HCT116 (cell line): ENCODE results near the gene GJD3.

Experiments
- CBX3 ChIP-seq: IDR thresholded peaks from 2 replicates; pipeline ENCODE4 v1.6.1; 2012; ENCODE audit warnings: low read depth
- CEBPB ChIP-seq: IDR thresholded peaks from 2 replicates; pipeline ENCODE4 v1.6.1; 2012; ENCODE audit warnings: low read depth
- EZH2phosphoT487 ChIP-seq: fragments of 200-600 bp; IDR thresholded peaks from 2 replicates; pipeline ENCODE4 v1.6.1; 2018; ENCODE audit warnings: antibody characterized with exemption, borderline replicate concordance
- JUND ChIP-seq: IDR thresholded peaks from 2 replicates; pipeline ENCODE4 v1.6.1; 2012
- POLR2A ChIP-seq: IDR thresholded peaks from 2 replicates; pipeline ENCODE4 v1.7.0; 2011; ENCODE audit warnings: borderline replicate concordance; ENCODE audit not compliant: insufficient read depth, insufficient read length; ENCODE audit errors: extremely low read depth
- POLR2AphosphoS5 ChIP-seq: IDR thresholded peaks from 2 replicates; pipeline ENCODE4 v1.6.1; 2011; ENCODE audit warnings: mild to moderate bottlenecking, low read depth, low read length, moderate library complexity
- SP1 ChIP-seq: IDR thresholded peaks from 2 replicates; pipeline ENCODE4 v1.6.1; 2012; ENCODE audit warnings: low read depth
- SRF ChIP-seq: IDR thresholded peaks from 2 replicates; pipeline ENCODE4 v1.6.1; 2012; ENCODE audit warnings: low read depth
- YY1 ChIP-seq: IDR thresholded peaks from 2 replicates; pipeline ENCODE4 v1.6.1; 2011; ENCODE audit warnings: low read length, low read depth, moderate library complexity, mild to moderate bottlenecking; ENCODE audit not compliant: insufficient replicate concordance; ENCODE audit errors: extremely low read depth
- ZBTB33 ChIP-seq: IDR thresholded peaks from 2 replicates; pipeline ENCODE4 v1.6.1; 2011; ENCODE audit warnings: mild to moderate bottlenecking, low read length, moderate library complexity; ENCODE audit not compliant: insufficient replicate concordance; ENCODE audit errors: extremely low read depth
- TF ChIP-seq, protein P1 (sequence below): IDR thresholded peaks from 2 replicates; pipeline ENCODE4 v1.6.1; 2012
- TF ChIP-seq, protein P2 (sequence below), 3 experiments: fragments of 200-600 bp in 1 of 3; sonication (generic) in 1 of 3; IDR thresholded peaks in 2 of 3; conservative IDR thresholded peaks in 1 of 3; 2 replicates each; pipeline ENCODE4 v1.5.1; 2012 to 2017; ENCODE audit warnings: low read depth in 2 of 3, low read length in 2 of 3, antibody characterized with exemption in 1 of 3, borderline replicate concordance in 1 of 3, control low read depth in 1 of 3, mild to moderate bottlenecking in 1 of 3, mixed read lengths in 1 of 3, mixed run types in 1 of 3, moderate library complexity in 1 of 3; ENCODE audit not compliant: insufficient read depth in 1 of 3
- TF ChIP-seq, protein P3 (sequence below): IDR thresholded peaks from 2 replicates; pipeline ENCODE4 v1.6.1; 2012; ENCODE audit warnings: low read depth

DNA sequence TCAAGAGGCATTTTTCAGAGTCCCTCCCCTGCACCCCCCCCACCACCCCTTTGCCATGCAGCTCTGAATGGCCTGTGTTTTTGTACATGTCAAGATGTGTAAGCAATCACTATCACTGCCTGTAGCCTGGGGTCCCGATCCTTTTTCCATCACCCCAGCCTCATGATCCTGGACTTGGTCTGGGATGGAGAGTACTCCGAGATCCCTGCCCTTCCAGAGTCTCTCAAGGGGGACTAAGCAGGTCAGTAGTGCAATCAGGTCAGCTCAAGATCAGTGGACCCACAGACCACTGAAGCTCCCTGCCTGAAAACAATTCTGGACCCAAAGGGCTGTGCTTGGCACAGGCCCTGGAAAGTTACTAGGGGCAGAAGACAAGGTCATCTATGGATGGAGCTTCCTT, 7.5 kb upstream of the GJD3 start:
- TF ChIP-seq POLR2AphosphoS5 = no peak
- TF ChIP-seq, protein P1, sequence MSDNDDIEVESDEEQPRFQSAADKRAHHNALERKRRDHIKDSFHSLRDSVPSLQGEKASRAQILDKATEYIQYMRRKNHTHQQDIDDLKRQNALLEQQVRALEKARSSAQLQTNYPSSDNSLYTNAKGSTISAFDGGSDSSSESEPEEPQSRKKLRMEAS = no peak
- no peak for TF ChIP-seq EZH2phosphoT487
- TF ChIP-seq, protein P2, sequence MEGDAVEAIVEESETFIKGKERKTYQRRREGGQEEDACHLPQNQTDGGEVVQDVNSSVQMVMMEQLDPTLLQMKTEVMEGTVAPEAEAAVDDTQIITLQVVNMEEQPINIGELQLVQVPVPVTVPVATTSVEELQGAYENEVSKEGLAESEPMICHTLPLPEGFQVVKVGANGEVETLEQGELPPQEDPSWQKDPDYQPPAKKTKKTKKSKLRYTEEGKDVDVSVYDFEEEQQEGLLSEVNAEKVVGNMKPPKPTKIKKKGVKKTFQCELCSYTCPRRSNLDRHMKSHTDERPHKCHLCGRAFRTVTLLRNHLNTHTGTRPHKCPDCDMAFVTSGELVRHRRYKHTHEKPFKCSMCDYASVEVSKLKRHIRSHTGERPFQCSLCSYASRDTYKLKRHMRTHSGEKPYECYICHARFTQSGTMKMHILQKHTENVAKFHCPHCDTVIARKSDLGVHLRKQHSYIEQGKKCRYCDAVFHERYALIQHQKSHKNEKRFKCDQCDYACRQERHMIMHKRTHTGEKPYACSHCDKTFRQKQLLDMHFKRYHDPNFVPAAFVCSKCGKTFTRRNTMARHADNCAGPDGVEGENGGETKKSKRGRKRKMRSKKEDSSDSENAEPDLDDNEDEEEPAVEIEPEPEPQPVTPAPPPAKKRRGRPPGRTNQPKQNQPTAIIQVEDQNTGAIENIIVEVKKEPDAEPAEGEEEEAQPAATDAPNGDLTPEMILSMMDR (IDR thresholded peaks at IDR 0.05 in 2 of 3, conservative IDR thresholded peaks at IDR 0.05 in 1 of 3; ENCODE audit: borderline replicate concordance in 1 of 3, insufficient read depth in 1 of 3, low read depth in 2 of 3, low read length in 2 of 3) = no peak
- TF ChIP-seq, protein P3, sequence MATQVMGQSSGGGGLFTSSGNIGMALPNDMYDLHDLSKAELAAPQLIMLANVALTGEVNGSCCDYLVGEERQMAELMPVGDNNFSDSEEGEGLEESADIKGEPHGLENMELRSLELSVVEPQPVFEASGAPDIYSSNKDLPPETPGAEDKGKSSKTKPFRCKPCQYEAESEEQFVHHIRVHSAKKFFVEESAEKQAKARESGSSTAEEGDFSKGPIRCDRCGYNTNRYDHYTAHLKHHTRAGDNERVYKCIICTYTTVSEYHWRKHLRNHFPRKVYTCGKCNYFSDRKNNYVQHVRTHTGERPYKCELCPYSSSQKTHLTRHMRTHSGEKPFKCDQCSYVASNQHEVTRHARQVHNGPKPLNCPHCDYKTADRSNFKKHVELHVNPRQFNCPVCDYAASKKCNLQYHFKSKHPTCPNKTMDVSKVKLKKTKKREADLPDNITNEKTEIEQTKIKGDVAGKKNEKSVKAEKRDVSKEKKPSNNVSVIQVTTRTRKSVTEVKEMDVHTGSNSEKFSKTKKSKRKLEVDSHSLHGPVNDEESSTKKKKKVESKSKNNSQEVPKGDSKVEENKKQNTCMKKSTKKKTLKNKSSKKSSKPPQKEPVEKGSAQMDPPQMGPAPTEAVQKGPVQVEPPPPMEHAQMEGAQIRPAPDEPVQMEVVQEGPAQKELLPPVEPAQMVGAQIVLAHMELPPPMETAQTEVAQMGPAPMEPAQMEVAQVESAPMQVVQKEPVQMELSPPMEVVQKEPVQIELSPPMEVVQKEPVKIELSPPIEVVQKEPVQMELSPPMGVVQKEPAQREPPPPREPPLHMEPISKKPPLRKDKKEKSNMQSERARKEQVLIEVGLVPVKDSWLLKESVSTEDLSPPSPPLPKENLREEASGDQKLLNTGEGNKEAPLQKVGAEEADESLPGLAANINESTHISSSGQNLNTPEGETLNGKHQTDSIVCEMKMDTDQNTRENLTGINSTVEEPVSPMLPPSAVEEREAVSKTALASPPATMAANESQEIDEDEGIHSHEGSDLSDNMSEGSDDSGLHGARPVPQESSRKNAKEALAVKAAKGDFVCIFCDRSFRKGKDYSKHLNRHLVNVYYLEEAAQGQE = no peak
- TF ChIP-seq CEBPB = no peak
- TF ChIP-seq POLR2A = no peak
- TF ChIP-seq YY1 = no peak
- no peak for TF ChIP-seq SRF
- TF ChIP-seq ZBTB33 = no peak
- TF ChIP-seq SP1 = no peak
- no peak for TF ChIP-seq CBX3
- TF ChIP-seq JUND = no peak
